ENCODE results near the gene GPR35. TPM values are rescaled to one million over a fixed set of nuclear protein-coding genes. Genes with fewer than 3 reads are reported as not detected.
"Not testable (repeated sequence)": the region's sequence is repeated elsewhere in the genome, so short reads cannot be mapped to it uniquely, and the experiment has no call there.

Gene GPR35
- total RNA-seq, 1 donor from 2014 or later, result 1.6 TPM

DNA sequence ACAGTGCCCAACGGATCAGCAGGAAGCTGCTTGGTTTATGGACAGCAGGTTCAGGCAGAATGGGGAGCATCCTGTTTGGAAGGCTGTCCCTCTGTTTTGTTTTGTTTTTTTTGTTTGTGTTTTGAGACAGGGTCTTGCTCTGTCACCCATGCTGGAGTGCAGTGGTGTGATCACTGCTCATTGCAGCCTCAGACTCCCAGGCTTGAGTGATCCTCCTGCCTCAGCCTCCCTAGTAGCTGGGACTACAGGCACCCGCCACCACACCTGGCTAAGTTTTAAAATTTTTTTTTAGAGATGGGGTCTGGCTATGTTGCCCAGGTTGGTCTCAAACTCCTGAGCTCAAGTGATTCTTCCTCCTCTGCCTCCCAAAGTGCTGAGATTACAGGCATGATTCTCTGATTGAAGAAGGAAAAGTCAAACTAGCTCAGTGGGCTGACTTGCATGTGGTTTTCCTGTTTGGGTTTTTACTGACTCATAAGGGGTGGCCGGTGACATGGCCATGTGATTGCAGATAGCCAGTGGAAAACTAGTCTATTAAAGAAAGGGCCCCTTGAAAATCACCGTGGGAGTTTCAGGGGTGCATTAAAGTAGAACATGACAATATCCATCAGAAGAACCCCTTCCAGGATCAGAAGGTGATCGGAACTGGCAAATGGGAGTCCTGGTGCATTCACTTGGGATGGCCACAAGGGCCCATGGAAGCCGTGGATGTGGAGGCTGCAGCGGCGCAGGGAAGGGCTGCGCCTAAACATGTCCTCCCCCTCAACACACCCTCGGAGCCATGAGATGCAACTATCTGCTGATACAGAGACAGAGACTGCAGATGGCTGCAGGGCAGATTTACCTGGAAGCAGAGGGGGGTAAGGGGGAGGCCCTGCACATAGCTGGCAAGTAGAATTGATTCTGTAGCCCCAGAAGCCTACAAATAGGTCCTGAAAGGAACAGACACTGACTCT lies 30.9 kb downstream of the GPR35 start:
- no peak for DNase-seq (ENCODE audit: low read depth)

DNA sequence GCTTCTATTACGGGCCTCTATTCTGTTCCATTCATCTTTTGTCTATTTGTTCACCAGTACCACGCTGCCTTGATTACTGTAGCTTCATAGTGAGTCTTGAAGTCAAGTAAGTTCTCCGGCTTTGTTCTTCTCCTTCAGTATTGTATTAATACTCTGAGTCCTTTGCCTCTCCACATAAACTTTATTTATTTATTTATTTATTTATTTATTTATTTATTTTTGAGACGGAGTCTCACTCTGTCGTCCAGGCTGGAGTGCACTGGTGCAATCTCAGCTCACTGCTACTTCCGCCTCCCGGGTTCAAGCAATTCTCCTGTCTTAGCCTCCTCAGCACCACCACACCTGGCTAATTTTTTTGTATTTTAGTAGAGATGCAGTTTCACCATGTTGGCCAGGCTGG lies 34.6 kb downstream of the GPR35 start:
- DNase-seq (ENCODE audit: low read depth), result not testable (repeated sequence)

DNA sequence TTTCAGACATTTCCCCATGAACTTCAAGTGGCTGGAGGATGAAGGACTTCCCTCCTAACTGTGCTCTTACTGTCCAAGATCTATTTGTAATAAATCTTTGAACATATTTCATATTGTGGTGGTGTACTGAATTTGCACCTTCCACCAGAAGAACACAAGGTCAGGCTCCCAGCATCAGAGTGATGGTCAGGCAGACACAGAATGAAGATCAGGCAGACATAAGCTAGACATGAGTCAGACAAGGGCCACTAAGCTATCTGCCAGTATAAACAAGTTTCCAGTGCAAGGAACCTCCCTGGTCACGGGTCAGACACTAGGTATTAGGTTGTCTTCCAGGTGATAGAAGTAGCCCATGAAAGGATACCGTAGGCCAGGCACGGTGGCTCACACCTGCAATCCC lies 37.4 kb downstream of the GPR35 start:
- no peak for DNase-seq (ENCODE audit: low read depth)

DNA sequence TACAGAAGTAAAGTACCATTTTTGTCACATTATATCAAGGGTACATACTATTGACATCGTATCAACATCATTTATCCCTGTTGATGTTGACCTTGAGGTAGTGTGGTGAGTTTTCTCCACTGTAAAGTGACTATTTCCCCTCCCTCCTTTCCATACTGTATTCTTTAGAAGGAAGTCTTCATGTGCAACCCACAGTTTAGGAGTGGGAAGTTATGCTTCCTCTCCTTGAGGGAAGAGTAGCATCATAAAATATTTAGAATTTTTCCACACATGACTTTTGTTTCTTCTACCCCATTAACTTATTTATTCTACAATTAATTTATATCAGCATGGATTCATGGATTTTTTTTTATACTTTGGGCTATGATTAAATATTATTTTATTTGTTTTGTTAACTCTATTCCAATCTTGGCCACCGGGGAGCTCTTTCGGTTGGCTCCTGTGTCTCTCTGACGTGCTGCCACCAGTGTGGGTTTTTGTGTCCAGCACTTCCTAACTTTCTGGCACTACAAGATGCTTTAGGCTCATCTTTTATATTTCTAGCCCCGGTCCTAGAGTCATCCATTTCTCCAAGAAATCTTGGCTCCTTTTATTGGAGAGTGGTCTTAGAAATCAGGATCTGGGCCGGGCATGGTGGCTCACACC lies 38.4 kb downstream of the GPR35 start:
- no peak for DNase-seq (ENCODE audit: low read depth)

DNA sequence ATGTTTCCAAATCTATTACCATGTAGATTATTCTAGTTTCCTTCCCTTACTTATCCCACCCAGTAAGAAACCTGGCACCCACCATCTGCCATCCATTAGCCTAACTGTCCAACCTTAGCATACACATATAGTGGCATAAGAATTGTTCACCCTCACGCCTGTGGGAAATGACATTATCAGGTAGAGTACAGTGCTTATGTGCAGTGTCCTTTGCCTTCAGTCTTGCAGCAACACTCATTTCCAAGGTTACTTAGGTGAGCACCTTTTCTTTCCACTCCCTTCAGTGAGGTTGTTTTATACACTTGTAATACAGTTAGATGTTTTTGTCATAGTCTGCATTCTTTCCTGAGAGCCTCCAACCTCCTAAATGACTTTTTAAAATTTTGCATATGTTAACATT lies 39.3 kb downstream of the GPR35 start:
- DNase-seq (ENCODE audit: low read depth), result no peak

DNA sequence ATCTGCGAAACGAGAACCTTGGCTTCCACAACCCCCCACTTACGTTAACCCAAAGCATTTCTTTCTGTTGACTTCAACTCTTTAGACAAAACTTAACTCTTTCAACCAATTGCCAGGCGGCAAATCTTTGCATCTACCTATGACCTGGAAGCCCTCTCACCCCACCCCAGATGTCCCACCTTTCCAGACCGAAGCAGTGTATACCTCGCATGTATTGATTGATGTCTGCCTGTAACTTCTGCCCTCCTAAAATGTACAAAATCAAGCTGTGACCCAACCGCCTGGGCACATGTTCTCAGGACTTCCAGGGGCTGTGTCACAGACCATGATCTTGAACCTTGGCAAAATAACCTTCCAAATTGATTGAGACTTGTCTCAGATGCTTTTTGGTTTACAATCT lies 45.1 kb downstream of the GPR35 start:
- no peak for DNase-seq (ENCODE audit: low read depth)

DNA sequence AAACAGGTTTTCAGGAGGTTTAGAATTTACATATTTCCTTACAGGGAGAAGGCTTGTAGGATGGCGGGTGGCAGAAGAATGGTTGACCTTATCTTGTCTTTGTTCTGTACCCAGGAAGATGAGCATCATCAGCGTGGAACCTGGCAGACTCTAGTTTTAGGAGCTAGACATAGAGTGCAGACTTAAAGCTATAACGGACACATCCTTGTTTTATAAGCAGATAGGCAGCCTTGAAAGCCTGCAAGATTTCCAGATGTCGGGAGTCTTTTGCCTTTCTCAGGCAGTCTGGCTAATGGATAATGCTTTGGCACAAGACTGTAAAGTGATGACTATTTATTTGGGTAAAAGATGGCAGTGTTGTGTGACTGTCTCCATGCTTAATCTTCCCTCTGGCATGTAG lies 45.7 kb downstream of the GPR35 start:
- DNase-seq (ENCODE audit: low read depth), result no peak

DNA sequence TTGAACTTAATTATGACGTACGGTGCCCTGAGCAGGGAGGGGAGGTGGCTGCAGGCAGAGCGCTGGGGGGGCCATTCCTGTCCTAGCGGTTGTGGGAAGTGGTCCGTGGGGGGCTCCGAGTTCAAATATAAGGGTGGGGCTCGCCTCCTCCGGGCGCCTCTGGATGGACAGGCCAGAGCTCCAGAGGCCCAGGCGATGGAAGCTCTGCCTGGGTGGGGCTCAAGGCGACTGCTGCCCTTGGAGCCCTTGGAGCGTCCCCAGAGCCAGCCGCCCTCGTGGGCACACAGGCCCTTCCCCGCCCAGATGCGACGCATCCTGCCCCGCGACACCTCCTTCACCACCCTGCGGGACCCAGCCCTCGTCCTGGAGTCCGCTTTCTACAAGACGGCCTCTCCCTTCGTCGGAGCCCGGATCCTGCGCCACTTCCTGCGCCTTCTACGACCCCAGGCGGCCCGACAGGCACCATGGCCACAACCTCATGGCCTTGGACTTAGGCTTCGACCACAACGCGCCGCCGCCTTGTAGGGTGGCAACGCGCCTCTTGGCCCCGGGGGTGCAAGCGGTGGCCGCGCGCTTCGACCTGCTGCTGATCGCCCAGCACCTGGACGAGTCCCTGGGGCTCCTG lies 46.9 kb downstream of the GPR35 start:
- DNase-seq (ENCODE audit: low read depth), result no peak

DNA sequence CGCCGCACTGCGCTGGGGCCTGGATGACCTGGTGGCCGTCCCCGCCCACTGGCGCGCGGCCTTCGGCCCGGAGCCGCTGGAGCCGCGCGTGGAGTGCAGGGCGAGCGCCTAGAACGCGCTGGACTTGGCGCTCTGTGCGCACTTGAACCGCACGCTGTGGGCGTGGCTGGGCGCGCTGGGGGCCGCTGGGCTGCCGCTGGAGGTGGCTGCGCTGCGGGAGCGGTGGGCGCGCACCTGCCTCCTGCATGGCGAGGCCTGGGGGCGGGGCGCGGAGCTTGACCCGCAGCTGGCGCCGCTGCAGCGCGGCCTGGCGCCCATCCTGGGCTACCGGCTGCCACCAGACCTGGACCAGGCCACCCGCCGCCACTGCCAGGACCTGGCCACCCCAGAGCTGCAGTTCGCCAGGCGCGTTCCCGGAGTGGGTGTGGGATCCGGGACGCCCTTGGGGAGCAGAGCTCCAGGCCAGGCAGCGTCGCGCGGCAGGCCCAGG lies 47.5 kb downstream of the GPR35 start:
- no peak for DNase-seq (ENCODE audit: low read depth)

DNA sequence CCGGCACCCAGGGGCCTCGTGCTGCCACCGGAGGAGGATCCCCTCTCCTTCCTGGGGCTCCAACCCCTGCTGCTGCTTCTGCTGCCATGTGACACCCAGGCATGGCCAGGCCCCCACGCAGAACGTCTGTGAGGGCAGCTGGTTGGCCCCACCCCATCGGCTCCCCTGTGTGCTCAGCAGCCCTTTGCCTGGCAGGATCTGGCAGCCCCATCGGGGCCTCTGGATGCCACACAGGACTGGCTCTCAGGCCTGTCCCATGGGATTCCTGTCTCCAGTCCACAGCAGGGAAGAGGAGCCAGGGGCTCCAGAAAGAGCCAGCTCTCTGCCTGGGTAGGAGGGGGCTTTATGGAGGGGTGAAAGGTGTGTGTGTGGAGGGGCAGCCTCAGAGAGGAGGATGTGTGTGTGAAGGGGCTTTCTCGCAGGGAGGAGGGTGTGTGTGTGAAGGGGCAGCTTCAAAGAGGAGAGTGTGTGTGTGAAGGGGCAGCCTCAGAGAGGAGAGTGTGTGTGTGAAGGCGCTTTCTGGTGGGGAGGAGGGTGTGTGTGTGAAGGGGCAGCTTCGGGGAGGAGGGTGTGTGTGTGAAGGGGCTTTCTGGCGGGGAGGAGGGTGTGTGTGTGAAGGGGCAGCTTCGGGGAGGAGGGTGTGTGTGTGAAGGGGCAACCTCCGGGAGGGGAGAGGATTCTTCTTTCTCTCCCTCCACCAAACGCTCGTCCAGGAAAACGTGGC lies 49.3 kb downstream of the GPR35 start:
- not testable (repeated sequence) for DNase-seq (ENCODE audit: low read depth)

DNA sequence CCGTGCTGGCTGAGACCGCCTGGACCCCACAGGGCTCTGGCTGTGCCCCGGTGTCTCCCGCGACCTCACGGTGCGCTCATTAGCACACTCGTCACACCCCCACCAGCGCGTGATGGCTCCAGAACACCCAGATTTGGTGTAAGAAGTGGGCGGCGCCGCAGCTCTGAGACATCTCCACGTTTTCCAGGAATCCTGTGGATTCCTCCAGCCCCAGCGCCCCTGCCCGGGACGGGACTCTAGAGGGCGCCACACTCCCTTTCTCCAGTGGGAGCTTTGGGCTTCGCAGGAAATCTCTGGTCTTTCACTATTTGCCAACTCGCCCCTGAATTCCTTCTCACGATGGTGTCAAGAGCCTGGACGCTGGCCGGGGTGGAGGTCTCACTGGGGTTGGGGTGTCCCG lies 50.1 kb downstream of the GPR35 start:
- DNase-seq (ENCODE audit: low read depth), result not testable (repeated sequence)

DNA sequence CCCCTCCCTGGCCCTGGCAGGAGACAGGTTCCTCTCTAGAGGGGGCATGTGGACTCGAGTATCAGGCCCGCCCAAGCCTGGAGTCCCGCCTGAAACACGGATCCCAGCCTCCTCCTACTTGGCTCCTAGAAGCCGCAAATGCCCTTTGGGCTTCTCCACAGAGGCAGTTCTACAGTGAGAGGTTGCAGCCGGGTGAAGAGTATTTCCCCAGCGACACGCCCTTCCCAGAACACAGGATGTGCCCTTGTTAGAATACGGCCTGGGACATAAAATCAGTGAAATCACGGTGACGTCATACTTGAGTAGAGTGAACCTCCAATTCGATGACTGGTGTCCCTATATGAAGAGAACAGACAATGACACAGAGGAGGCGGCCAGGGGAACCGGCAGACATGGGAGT lies 52.8 kb downstream of the GPR35 start:
- DNase-seq (ENCODE audit: low read depth), result not testable (repeated sequence)

DNA sequence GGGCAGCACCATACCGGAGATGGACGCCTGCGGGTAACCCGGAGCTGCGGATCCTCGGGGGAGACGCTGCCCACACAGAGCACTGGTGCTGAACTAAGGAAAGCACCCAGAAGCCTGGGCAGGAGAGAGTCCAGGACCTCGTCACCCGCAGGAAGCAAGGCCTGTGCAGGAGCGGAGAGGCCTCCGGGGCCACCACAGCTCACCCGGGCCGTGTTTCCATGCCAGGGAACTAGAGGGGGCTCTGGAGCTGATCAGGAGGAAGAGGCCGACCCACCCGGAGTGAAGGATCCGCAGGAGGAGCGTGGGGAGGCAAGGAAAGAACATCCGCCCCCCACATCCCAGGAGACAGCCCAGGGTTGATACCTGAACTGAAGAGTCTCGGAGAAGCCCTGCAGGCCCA lies 53.6 kb downstream of the GPR35 start:
- DNase-seq (ENCODE audit: low read depth), result not testable (repeated sequence)

DNA sequence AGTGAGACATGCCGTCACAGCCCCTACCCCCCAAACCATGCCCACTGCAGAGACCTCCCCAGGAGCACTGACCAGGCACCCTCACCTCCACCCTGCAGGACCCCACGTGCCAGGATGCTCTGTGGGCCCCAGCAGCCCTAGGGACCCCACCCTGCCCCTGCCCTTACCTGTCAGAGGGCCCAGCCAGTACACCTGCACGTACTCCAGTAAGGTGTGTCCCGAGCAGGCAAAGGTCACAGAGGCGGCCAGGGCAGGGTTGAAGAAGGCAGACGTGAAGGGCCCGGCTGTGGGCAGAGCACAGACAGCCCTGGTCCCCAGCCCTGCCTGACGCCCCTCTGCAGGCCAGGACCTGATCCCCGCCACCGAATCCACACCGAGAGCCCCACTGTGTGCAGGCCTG lies 54.9 kb downstream of the GPR35 start:
- DNase-seq (ENCODE audit: low read depth), result not testable (repeated sequence)

Other genes starting within 250 kb of the GPR35 start
- gene GPC1, start 189.8 kb upstream of the GPR35 start, total RNA-seq, result 18.1 and 49.9 TPM in 2 replicates
- 4.3 and 9.7 TPM in 2 replicates for gene ANKMY1, start 67.5 kb upstream of the GPR35 start, total RNA-seq
- gene DUSP28, start 65.1 kb upstream of the GPR35 start, total RNA-seq, result 3.1 and 4.0 TPM in 2 replicates
- 14.9 and 74.1 TPM in 2 replicates for gene RNPEPL1, start 57.0 kb upstream of the GPR35 start, total RNA-seq
- gene CAPN10, start 38.7 kb upstream of the GPR35 start, total RNA-seq, result 29.5 and 32.8 TPM in 2 replicates
- not detected in 2 replicates for gene AQP12B, start 57.4 kb downstream of the GPR35 start, total RNA-seq
- not detected in 2 replicates for gene AQP12A, start 66.4 kb downstream of the GPR35 start, total RNA-seq
- 0.45 and 4.2 TPM in 2 replicates for gene KIF1A, start 194.7 kb downstream of the GPR35 start, total RNA-seq
- gene AGXT, start 243.3 kb downstream of the GPR35 start, total RNA-seq, result not detected in 2 replicates

All from renal cortical epithelial cell (primary cell).